IMR-90 (cell line): Measurements from ENCODE around the gene ECT2. TPM values are rescaled to one million over a fixed set of nuclear protein-coding genes. Genes with fewer than 3 reads are reported as not detected.

Source experiments
- ATAC-seq: fragments of 200-7000 bp; cut with Tn5 transposase; 2 replicates; pipeline ENCODE4 v1.9.1; 2020; ENCODE audit warnings: low read depth, mild to moderate bottlenecking, moderate library complexity
- BruUV-seq: library from RNA; stranded (reverse); fragments of 400-500 nt; replicated peaks from 2 replicates; lab custom pipeline; 2021; lab: Mats Ljungman, UMichigan
- CTCF ChIA-PET: fragments of 300-600 bp; formaldehyde crosslinking; extraction: SDS; loops from one replicate; lab custom pipeline; 2021; ENCODE audit warnings: antibody characterized with exemption; lab: Yijun Ruan, JAX
- POLR2A ChIA-PET: fragments of 300-600 bp; sonication (Branson Sonifier 250); formaldehyde crosslinking; loops from one replicate; lab custom pipeline; 2022; ENCODE audit warnings: antibody characterized with exemption; ENCODE audit not compliant: unreplicated experiment; lab: Charles Lee
- DNase-seq: peaks from one replicate; pipeline ENCODE4 v3.0.0; 2013
- H2AFZ ChIP-seq: replicated peaks from 2 replicates; pipeline ENCODE3; 2013; ENCODE audit warnings: low read length, mild to moderate bottlenecking; ENCODE audit not compliant: poor library complexity
- H2AK5ac ChIP-seq: 2 replicates; pipeline ENCODE4 v1.6.1; 2013; ENCODE audit warnings: low read depth, low read length, inconsistent platforms
- H2AK9ac ChIP-seq: replicated peaks from 2 replicates; pipeline ENCODE3; 2013; ENCODE audit warnings: mild to moderate bottlenecking, low read depth, low read length, moderate library complexity; ENCODE audit not compliant: poor library complexity
- H2BK120ac ChIP-seq: 2 replicates; pipeline ENCODE4 v1.6.1; 2013; ENCODE audit warnings: low read depth, low read length, inconsistent platforms
- H2BK15ac ChIP-seq: 3 replicates; pipeline ENCODE4 v1.6.1; 2013; ENCODE audit warnings: low read depth, low read length, inconsistent platforms
- H2BK20ac ChIP-seq: 2 replicates; pipeline ENCODE4 v1.6.1; 2013; ENCODE audit warnings: low read depth, mild to moderate bottlenecking, inconsistent platforms, low read length, moderate library complexity
- H2BK5ac ChIP-seq: 2 replicates; pipeline ENCODE4 v1.6.1; 2013; ENCODE audit warnings: mild to moderate bottlenecking, low read depth, low read length, inconsistent platforms; ENCODE audit not compliant: poor library complexity, severe bottlenecking
- H3K14ac ChIP-seq: replicated peaks from 2 replicates; pipeline ENCODE4 v1.6.1; 2013; ENCODE audit warnings: low read depth, low read length, inconsistent platforms
- H3K18ac ChIP-seq: 2 replicates; pipeline ENCODE4 v1.6.1; 2013; ENCODE audit warnings: low read depth, low read length, control low read depth
- H3K23ac ChIP-seq: 2 replicates; pipeline ENCODE4 v1.6.1; 2013; ENCODE audit warnings: low read depth, low read length, inconsistent platforms
- H3K27ac ChIP-seq: 2 replicates; pipeline ENCODE4 v1.5.1; 2013; ENCODE audit warnings: mild to moderate bottlenecking, control low read depth, low read length; ENCODE audit not compliant: insufficient read depth
- H3K27me3 ChIP-seq: 2 replicates; pipeline ENCODE4 v1.6.1; 2013; ENCODE audit warnings: low read length; ENCODE audit not compliant: control insufficient read depth, insufficient read depth
- H3K36me3 ChIP-seq: 2 replicates; pipeline ENCODE4 v1.6.1; 2013; ENCODE audit warnings: low read length, mixed read lengths; ENCODE audit not compliant: control insufficient read depth, insufficient read depth
- H3K4ac ChIP-seq: 2 replicates; pipeline ENCODE4 v1.6.1; 2013; ENCODE audit warnings: low read depth, low read length, inconsistent platforms
- H3K4me1 ChIP-seq: 2 replicates; pipeline ENCODE4 v1.6.1; 2013; ENCODE audit warnings: low read length, mixed read lengths; ENCODE audit not compliant: control insufficient read depth, insufficient read depth
- H3K4me2 ChIP-seq: 2 replicates; pipeline ENCODE4 v1.6.1; 2013; ENCODE audit warnings: low read depth, mild to moderate bottlenecking, control low read depth, low read length, moderate library complexity
- H3K4me3 ChIP-seq: 2 replicates; pipeline ENCODE4 v1.5.1; 2013; ENCODE audit warnings: low read depth, mild to moderate bottlenecking, control low read depth, low read length, moderate library complexity; ENCODE audit not compliant: insufficient read depth
- H3K56ac ChIP-seq: 2 replicates; pipeline ENCODE4 v1.6.1; 2013; ENCODE audit warnings: low read length, inconsistent platforms; ENCODE audit not compliant: insufficient read depth; ENCODE audit errors: extremely low read depth
- H3K79me1 ChIP-seq, 2 experiments: 2 replicates each; pipeline ENCODE4 v1.6.1; 2013; ENCODE audit warnings: low read length in 2 of 2, inconsistent platforms in 1 of 2, low read depth in 1 of 2
- H3K9ac ChIP-seq: 2 replicates; pipeline ENCODE4 v1.6.1; 2013; ENCODE audit warnings: low read depth, low read length, control low read depth
- H3K9me1 ChIP-seq: 2 replicates; pipeline ENCODE4 v1.6.1; 2013; ENCODE audit warnings: low read length, inconsistent platforms; ENCODE audit not compliant: insufficient read depth
- H3K9me3 ChIP-seq: 2 replicates; pipeline ENCODE4 v1.6.1; 2013; ENCODE audit warnings: low read length; ENCODE audit not compliant: control insufficient read depth, insufficient read depth
- H4K20me1 ChIP-seq: 2 replicates; pipeline ENCODE4 v1.6.1; 2013; ENCODE audit warnings: low read length, inconsistent platforms; ENCODE audit not compliant: insufficient read depth
- H4K5ac ChIP-seq: 2 replicates; pipeline ENCODE4 v1.6.1; 2013; ENCODE audit warnings: mild to moderate bottlenecking, low read depth, low read length, control low read depth
- H4K8ac ChIP-seq, 2 experiments: 2 replicates each; pipeline ENCODE4 v1.6.1; 2013; ENCODE audit warnings: low read depth in 2 of 2, low read length in 2 of 2, control low read depth in 1 of 2, inconsistent platforms in 1 of 2
- H4K91ac ChIP-seq: 2 replicates; pipeline ENCODE4 v1.6.1; 2013; ENCODE audit warnings: low read depth, low read length, inconsistent platforms; ENCODE audit not compliant: insufficient read depth
- MAFK ChIP-seq: IDR thresholded peaks from 2 replicates; pipeline ENCODE4 v1.6.1; 2012; ENCODE audit warnings: low read depth, low read length, improper control_type of control experiment
- RCOR1 ChIP-seq: IDR thresholded peaks from 2 replicates; pipeline ENCODE4 v1.6.1; 2012; ENCODE audit warnings: mild to moderate bottlenecking, low read length, improper control_type of control experiment; ENCODE audit not compliant: insufficient replicate concordance
- SMC3 ChIP-seq: fragments of 150-350 bp; IDR thresholded peaks from 2 replicates; pipeline ENCODE4 v1.6.1; 2016; ENCODE audit warnings: low read depth, mild to moderate bottlenecking, antibody characterized with exemption, low read length, moderate library complexity
- WGBS, 2 experiments: methylation state at CpG; one replicate each; pipeline versions ENCODE4 v1.1.5 to v1.1.7; 2013; ENCODE audit warnings: missing lambda C conversion rate in 2 of 2; ENCODE audit not compliant: insufficient read length in 1 of 2; ENCODE audit errors: extremely low coverage in 2 of 2; 5-methylcytosine and 5-hydroxymethylcytosine counted together
- dilution Hi-C: fragments of 300-500 bp; cut with HindIII; formaldehyde crosslinking; loops from one replicate; pipeline ENCODE4 v1.14.3; 2018; ENCODE audit warnings: low sequenced_read_pairs; ENCODE audit not compliant: unreplicated experiment
- in situ Hi-C: fragments of 300-500 bp; cut with MboI; formaldehyde crosslinking; loops from 3 replicates; pipeline ENCODE4 v1.14.3; 2019; ENCODE audit warnings: low sequenced_read_pairs, inconsistent platforms, mixed read lengths
- intact Hi-C: fragments of 100-400 bp; cut with micrococcal nuclease; formaldehyde crosslinking; loops from 2 replicates; pipeline ENCODE4 v1.10.0; 2022
- polyA plus RNA-seq, 3 experiments: library from polyadenylated mRNA; depleted of rRNA; stranded (reverse); fragments of >200 nt; gene quantifications; 2 replicates each; pipeline ENCODE4 v1.2.3, GENCODE V29; 2012; ENCODE audit warnings: low replicate concordance in 1 of 3
- total RNA-seq: library from RNA; depleted of rRNA; stranded (reverse); fragments of >200 nt; gene quantifications from 2 replicates; pipeline ENCODE4 v1.2.3, GENCODE V29; 2012
- TF ChIP-seq, protein P1 (sequence below): fragments of 150-350 bp; IDR thresholded peaks from 2 replicates; pipeline ENCODE4 v1.6.1; 2017; ENCODE audit warnings: mild to moderate bottlenecking, antibody characterized with exemption, low read length, low read depth
- TF ChIP-seq, protein P2 (sequence below): fragments of 150-350 bp; IDR thresholded peaks from 2 replicates; pipeline ENCODE4 v1.6.1; 2016; ENCODE audit warnings: low read depth, mild to moderate bottlenecking, low read length, moderate library complexity, borderline replicate concordance

Gene ECT2
- total and polyA plus RNA-seq, 2 of the 4 experiments (the other 2 are of a cell fraction) = 18.1 to 37.8 TPM

DNA sequence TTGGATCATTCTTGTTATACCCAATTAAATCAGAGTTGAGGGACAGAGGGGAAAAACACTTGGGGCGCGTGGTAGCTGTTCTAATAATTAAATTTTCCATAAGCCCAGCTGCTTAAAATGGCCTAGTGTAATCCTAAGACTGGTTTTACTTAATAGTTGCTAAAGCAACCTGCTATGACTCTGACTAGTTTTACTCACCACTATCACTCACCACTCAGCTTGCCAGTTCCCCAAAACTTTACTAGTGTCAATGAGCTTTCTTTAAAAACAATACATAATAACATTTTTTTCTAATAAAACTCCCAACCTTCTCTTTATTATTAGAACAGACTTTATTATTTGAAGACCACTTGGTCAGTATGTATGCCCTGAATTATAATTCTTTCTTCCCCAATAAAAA, 49.6 kb downstream of the ECT2 start:
- H3K27ac ChIP-seq = no peak overlapping the region
- H3K18ac ChIP-seq = no peak overlapping the region
- H3K4me3 ChIP-seq = no peak overlapping the region
- dilution Hi-C loops = no loop called here
- ChIA-PET POLR2A (no interaction called here), CTCF (no interaction called here)
- H3K9me3 ChIP-seq = no peaks in the 10 kb centered on the region
- H3K4me1 ChIP-seq = no peaks in the 10 kb centered on the region
- no peak overlapping the region for H3K4ac ChIP-seq
- no peaks in the 10 kb centered on the region for H3K27me3 ChIP-seq
- no peak overlapping the region for H2AK9ac ChIP-seq
- H2BK120ac ChIP-seq = no peak overlapping the region
- H3K9me1 ChIP-seq = no peaks in the 10 kb centered on the region
- peaks cover 17 to 24% of the 10 kb centered on the region in 2 experiments for H3K79me1 ChIP-seq
- intact Hi-C loops = no loop called here
- H3K14ac ChIP-seq = no peak overlapping the region
- H3K36me3 ChIP-seq = 0 out of 2 replicates have a peak, but pooled peaks cover 1% of the 10 kb centered on the region
- no peak overlapping the region for H2BK5ac ChIP-seq
- H3K56ac ChIP-seq = no peak overlapping the region
- no peak for DNase-seq
- H3K9ac ChIP-seq = no peak overlapping the region
- no TSS peak for BruUV-seq
- no peak overlapping the region for H4K8ac ChIP-seq
- H4K20me1 ChIP-seq = no peaks in the 10 kb centered on the region; the same call in 1 of the 2 replicates
- WGBS, 2 experiments = no CpG with 5 or more reads among the region's 2 CpGs
- in situ Hi-C loops = no loop called here
- no peak for ATAC-seq
- no peak overlapping the region for H2BK15ac ChIP-seq
- H2AK5ac ChIP-seq = no peak overlapping the region
- H2AFZ ChIP-seq = no peak overlapping the region
- H3K23ac ChIP-seq = no peak overlapping the region
- TF ChIP-seq MAFK (no peak), SMC3 (no peak), RCOR1 (no peak)
- TF ChIP-seq, protein P1, sequence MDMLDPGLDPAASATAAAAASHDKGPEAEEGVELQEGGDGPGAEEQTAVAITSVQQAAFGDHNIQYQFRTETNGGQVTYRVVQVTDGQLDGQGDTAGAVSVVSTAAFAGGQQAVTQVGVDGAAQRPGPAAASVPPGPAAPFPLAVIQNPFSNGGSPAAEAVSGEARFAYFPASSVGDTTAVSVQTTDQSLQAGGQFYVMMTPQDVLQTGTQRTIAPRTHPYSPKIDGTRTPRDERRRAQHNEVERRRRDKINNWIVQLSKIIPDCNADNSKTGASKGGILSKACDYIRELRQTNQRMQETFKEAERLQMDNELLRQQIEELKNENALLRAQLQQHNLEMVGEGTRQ = no peak
- TF ChIP-seq, protein P2, sequence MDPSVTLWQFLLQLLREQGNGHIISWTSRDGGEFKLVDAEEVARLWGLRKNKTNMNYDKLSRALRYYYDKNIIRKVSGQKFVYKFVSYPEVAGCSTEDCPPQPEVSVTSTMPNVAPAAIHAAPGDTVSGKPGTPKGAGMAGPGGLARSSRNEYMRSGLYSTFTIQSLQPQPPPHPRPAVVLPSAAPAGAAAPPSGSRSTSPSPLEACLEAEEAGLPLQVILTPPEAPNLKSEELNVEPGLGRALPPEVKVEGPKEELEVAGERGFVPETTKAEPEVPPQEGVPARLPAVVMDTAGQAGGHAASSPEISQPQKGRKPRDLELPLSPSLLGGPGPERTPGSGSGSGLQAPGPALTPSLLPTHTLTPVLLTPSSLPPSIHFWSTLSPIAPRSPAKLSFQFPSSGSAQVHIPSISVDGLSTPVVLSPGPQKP = no peak
- no peak overlapping the region for H3K4me2 ChIP-seq
- no peak overlapping the region for H4K91ac ChIP-seq
- H4K5ac ChIP-seq = no peak overlapping the region
- no peak overlapping the region for H2BK20ac ChIP-seq
